PC-3 (cell line): Measurements from ENCODE around the gene ANAPC7.

Source experiments
- CTCF ChIP-seq: fragments of 300-600 bp; sonication (generic); conservative IDR thresholded peaks from 2 replicates; pipeline ENCODE4 v1.5.1; 2017; ENCODE audit warnings: antibody characterized with exemption, low read depth, mild to moderate bottlenecking, low read length
- EZH2phosphoT487 ChIP-seq: fragments of 300-600 bp; sonication (generic); IDR thresholded peaks from 2 replicates; pipeline ENCODE4 v1.6.1; 2018; ENCODE audit warnings: mild to moderate bottlenecking, antibody characterized with exemption, low read length, borderline replicate concordance

- no peak for TF ChIP-seq EZH2phosphoT487
- TF ChIP-seq CTCF, result no peak
Observed at GRCh38 chr12:110361216-110361615, 42.3 kb downstream of the ANAPC7 start.
